Prostate gland (tissue), 2 donors: Measurements from ENCODE around the gene ERAL1. TPM values are rescaled to one million over a fixed set of nuclear protein-coding genes. Genes with fewer than 3 reads are reported as not detected.
A peak's percentile ranks its signal among the peaks of the same experiment; 100 is the strongest.

Experiments
- DNase-seq: peaks from one replicate; pipeline ENCODE4 v3.0.0-alpha.2; 2019; ENCODE audit warnings: low spot score
- H3K27ac ChIP-seq, 2 donors: fragments of 200-600 bp; sonication (generic); 2 replicates each; pipeline ENCODE4 v1.5.1; 2017 to 2019
- H3K27me3 ChIP-seq: fragments of 200-600 bp; sonication (generic); replicated peaks from 2 replicates; pipeline ENCODE4 v1.5.1; 2019; ENCODE audit not compliant: insufficient read depth
- H3K36me3 ChIP-seq, 2 donors: fragments of 200-600 bp; sonication (generic); 1 replicate in 1 of 2; 2 replicates in 1 of 2; pipeline versions ENCODE4 v1.5.1 to v1.8.1; 2017 to 2019
- H3K4me1 ChIP-seq: fragments of 200-600 bp; sonication (generic); replicated peaks from 2 replicates; pipeline ENCODE4 v1.5.1; 2019
- H3K4me3 ChIP-seq, 2 donors: fragments of 200-600 bp; sonication (generic); 2 replicates each; pipeline ENCODE4 v1.5.1; 2017 to 2019
- H3K9me3 ChIP-seq: fragments of 200-600 bp; sonication (generic); 2 replicates; pipeline ENCODE4 v1.5.1; 2017
- CTCF ChIP-seq, 4 experiments: fragments of 200-600 bp in 2 of 4; fragments of 450-650 bp in 2 of 4; sonication (generic) in 2 of 4; IDR thresholded peaks; 1 replicate in 3 of 4; 2 replicates in 1 of 4; pipeline ENCODE4 v1.5.1; 2016 to 2019; ENCODE audit warnings: antibody characterized with exemption in 4 of 4, mild to moderate bottlenecking in 2 of 4, moderate library complexity in 2 of 4
- POLR2A ChIP-seq: fragments of 450-650 bp; IDR thresholded peaks from one replicate; pipeline ENCODE4 v1.6.1; 2016; ENCODE audit warnings: antibody characterized with exemption, mild to moderate bottlenecking
- POLR2AphosphoS5 ChIP-seq: sonication (generic); formaldehyde crosslinking; IDR thresholded peaks from one replicate; pipeline ENCODE4 v1.6.1; 2017; ENCODE audit warnings: antibody characterized with exemption
- WGBS: methylation state at CpG from one replicate; pipeline ENCODE4 v1.1.5; 2018; 5-methylcytosine and 5-hydroxymethylcytosine counted together
- intact Hi-C: fragments of 100-400 bp; cut with DNase I; formaldehyde crosslinking; loops from one replicate; pipeline ENCODE4 v1.14.2; 2022
- total RNA-seq, 2 donors: library from RNA; depleted of rRNA; stranded (reverse); fragments of >200 nt; gene quantifications; one replicate each; pipeline ENCODE4 v1.1.0, GENCODE V29; 2016

ERAL1 gene
- total RNA-seq, 2 donors from 2014 or later: 49.9 to 70.8 TPM

- no peak for DNase-seq
- TF ChIP-seq CTCF (IDR thresholded peaks at IDR 0.05) (no peak), POLR2AphosphoS5 (no peak), POLR2A (no peak)
- Histone ChIP-seq H3K4me3 (no peak overlapping the region), H3K9me3 (no peaks in the 10 kb centered on the region), H3K4me1 (no peaks in the 10 kb centered on the region), H3K36me3 (peaks cover 23 to 37% of the 10 kb centered on the region in 2 donors), H3K27ac (no peak overlapping the region), H3K27me3 (no peaks in the 10 kb centered on the region)
- intact Hi-C loops: no loop called here
- 78% methylated on average over 2 of the region's 2 CpGs for WGBS
Measured at GRCh38 chr17:28878158-28878910, 23.5 kb downstream of the ERAL1 start.

GRCh38 chr17:28878981-28879380 is 24.2 kb downstream of the ERAL1 start:
- Histone ChIP-seq H3K4me3 (no peak overlapping the region), H3K27ac (no peak overlapping the region), H3K36me3 (peaks cover 23 to 44% of the 10 kb centered on the region in 2 donors), H3K4me1 (no peaks in the 10 kb centered on the region), H3K27me3 (no peaks in the 10 kb centered on the region), H3K9me3 (no peaks in the 10 kb centered on the region)
- 56% methylated on average over 4 of the region's 4 CpGs for WGBS
- no peak for DNase-seq
- intact Hi-C loops: no loop called here
- TF ChIP-seq CTCF (IDR thresholded peaks at IDR 0.05) (peak in 2 of 4 experiments; percentile 26 to 38), POLR2AphosphoS5 (no peak)

- intact Hi-C loops: no loop called here
- no peak overlapping the region for H3K4me3 ChIP-seq
- no peak for DNase-seq
- TF ChIP-seq CTCF (IDR thresholded peaks at IDR 0.05) (no peak), POLR2A (no peak), POLR2AphosphoS5 (no peak)
- H3K4me1 ChIP-seq: no peaks in the 10 kb centered on the region
- no peaks in the 10 kb centered on the region for H3K9me3 ChIP-seq
- no peak overlapping the region for H3K27ac ChIP-seq
- H3K36me3 ChIP-seq: peaks cover 23 to 44% of the 10 kb centered on the region in 2 donors
- H3K27me3 ChIP-seq: no peaks in the 10 kb centered on the region
- WGBS: 72% methylated on average over 9 of the region's 9 CpGs
Measured at GRCh38 chr17:28879886-28880571, 25.2 kb downstream of the ERAL1 start.

GRCh38 chr17:28880572-28880945 is 25.7 kb downstream of the ERAL1 start:
- H3K9me3 ChIP-seq: no peaks in the 10 kb centered on the region
- peaks cover 23 to 44% of the 10 kb centered on the region in 2 donors for H3K36me3 ChIP-seq
- 59% methylated on average over 10 of the region's 10 CpGs for WGBS
- DNase-seq: no peak
- intact Hi-C loops: no loop called here
- no peak overlapping the region for H3K27ac ChIP-seq
- no peaks in the 10 kb centered on the region for H3K27me3 ChIP-seq
- H3K4me1 ChIP-seq: no peaks in the 10 kb centered on the region
- TF ChIP-seq POLR2A (no peak), POLR2AphosphoS5 (no peak), CTCF (IDR thresholded peaks at IDR 0.05) (no peak)
- no peak overlapping the region for H3K4me3 ChIP-seq
